IMR-90 (cell line): Measurements from ENCODE around the gene ZFTA. TPM values are rescaled to one million over a fixed set of nuclear protein-coding genes. Genes with fewer than 3 reads are reported as not detected.
A peak's percentile ranks its signal among the peaks of the same experiment; 100 is the strongest.

Source experiments
- ATAC-seq: fragments of 200-7000 bp; cut with Tn5 transposase; 2 replicates; pipeline ENCODE4 v1.9.1; 2020; ENCODE audit warnings: low read depth, mild to moderate bottlenecking, moderate library complexity
- BruUV-seq: library from RNA; stranded (reverse); fragments of 400-500 nt; replicated peaks from 2 replicates; lab custom pipeline; 2021; lab: Mats Ljungman, UMichigan
- CTCF ChIA-PET: fragments of 300-600 bp; formaldehyde crosslinking; extraction: SDS; loops from one replicate; lab custom pipeline; 2021; ENCODE audit warnings: antibody characterized with exemption; lab: Yijun Ruan, JAX
- POLR2A ChIA-PET: fragments of 300-600 bp; sonication (Branson Sonifier 250); formaldehyde crosslinking; loops from one replicate; lab custom pipeline; 2022; ENCODE audit warnings: antibody characterized with exemption; ENCODE audit not compliant: unreplicated experiment; lab: Charles Lee
- DNase-seq: peaks from one replicate; pipeline ENCODE4 v3.0.0; 2013
- H2AFZ ChIP-seq: replicated peaks from 2 replicates; pipeline ENCODE3; 2013; ENCODE audit warnings: low read length, mild to moderate bottlenecking; ENCODE audit not compliant: poor library complexity
- H2AK5ac ChIP-seq: 2 replicates; pipeline ENCODE4 v1.6.1; 2013; ENCODE audit warnings: low read depth, low read length, inconsistent platforms
- H2AK9ac ChIP-seq: replicated peaks from 2 replicates; pipeline ENCODE3; 2013; ENCODE audit warnings: mild to moderate bottlenecking, low read depth, low read length, moderate library complexity; ENCODE audit not compliant: poor library complexity
- H2BK120ac ChIP-seq: 2 replicates; pipeline ENCODE4 v1.6.1; 2013; ENCODE audit warnings: low read depth, low read length, inconsistent platforms
- H2BK15ac ChIP-seq: 3 replicates; pipeline ENCODE4 v1.6.1; 2013; ENCODE audit warnings: low read depth, low read length, inconsistent platforms
- H2BK20ac ChIP-seq: 2 replicates; pipeline ENCODE4 v1.6.1; 2013; ENCODE audit warnings: low read depth, mild to moderate bottlenecking, inconsistent platforms, low read length, moderate library complexity
- H2BK5ac ChIP-seq: 2 replicates; pipeline ENCODE4 v1.6.1; 2013; ENCODE audit warnings: mild to moderate bottlenecking, low read depth, low read length, inconsistent platforms; ENCODE audit not compliant: poor library complexity, severe bottlenecking
- H3K14ac ChIP-seq: replicated peaks from 2 replicates; pipeline ENCODE4 v1.6.1; 2013; ENCODE audit warnings: low read depth, low read length, inconsistent platforms
- H3K18ac ChIP-seq: 2 replicates; pipeline ENCODE4 v1.6.1; 2013; ENCODE audit warnings: low read depth, low read length, control low read depth
- H3K23ac ChIP-seq: 2 replicates; pipeline ENCODE4 v1.6.1; 2013; ENCODE audit warnings: low read depth, low read length, inconsistent platforms
- H3K27ac ChIP-seq: 2 replicates; pipeline ENCODE4 v1.5.1; 2013; ENCODE audit warnings: mild to moderate bottlenecking, control low read depth, low read length; ENCODE audit not compliant: insufficient read depth
- H3K27me3 ChIP-seq: 2 replicates; pipeline ENCODE4 v1.6.1; 2013; ENCODE audit warnings: low read length; ENCODE audit not compliant: control insufficient read depth, insufficient read depth
- H3K36me3 ChIP-seq: 2 replicates; pipeline ENCODE4 v1.6.1; 2013; ENCODE audit warnings: low read length, mixed read lengths; ENCODE audit not compliant: control insufficient read depth, insufficient read depth
- H3K4ac ChIP-seq: 2 replicates; pipeline ENCODE4 v1.6.1; 2013; ENCODE audit warnings: low read depth, low read length, inconsistent platforms
- H3K4me1 ChIP-seq: 2 replicates; pipeline ENCODE4 v1.6.1; 2013; ENCODE audit warnings: low read length, mixed read lengths; ENCODE audit not compliant: control insufficient read depth, insufficient read depth
- H3K4me2 ChIP-seq: 2 replicates; pipeline ENCODE4 v1.6.1; 2013; ENCODE audit warnings: low read depth, mild to moderate bottlenecking, control low read depth, low read length, moderate library complexity
- H3K4me3 ChIP-seq: 2 replicates; pipeline ENCODE4 v1.5.1; 2013; ENCODE audit warnings: low read depth, mild to moderate bottlenecking, control low read depth, low read length, moderate library complexity; ENCODE audit not compliant: insufficient read depth
- H3K56ac ChIP-seq: 2 replicates; pipeline ENCODE4 v1.6.1; 2013; ENCODE audit warnings: low read length, inconsistent platforms; ENCODE audit not compliant: insufficient read depth; ENCODE audit errors: extremely low read depth
- H3K79me1 ChIP-seq, 2 experiments: 2 replicates each; pipeline ENCODE4 v1.6.1; 2013; ENCODE audit warnings: low read length in 2 of 2, inconsistent platforms in 1 of 2, low read depth in 1 of 2
- H3K9ac ChIP-seq: 2 replicates; pipeline ENCODE4 v1.6.1; 2013; ENCODE audit warnings: low read depth, low read length, control low read depth
- H3K9me1 ChIP-seq: 2 replicates; pipeline ENCODE4 v1.6.1; 2013; ENCODE audit warnings: low read length, inconsistent platforms; ENCODE audit not compliant: insufficient read depth
- H3K9me3 ChIP-seq: 2 replicates; pipeline ENCODE4 v1.6.1; 2013; ENCODE audit warnings: low read length; ENCODE audit not compliant: control insufficient read depth, insufficient read depth
- H4K20me1 ChIP-seq: 2 replicates; pipeline ENCODE4 v1.6.1; 2013; ENCODE audit warnings: low read length, inconsistent platforms; ENCODE audit not compliant: insufficient read depth
- H4K5ac ChIP-seq: 2 replicates; pipeline ENCODE4 v1.6.1; 2013; ENCODE audit warnings: mild to moderate bottlenecking, low read depth, low read length, control low read depth
- H4K8ac ChIP-seq, 2 experiments: 2 replicates each; pipeline ENCODE4 v1.6.1; 2013; ENCODE audit warnings: low read depth in 2 of 2, low read length in 2 of 2, control low read depth in 1 of 2, inconsistent platforms in 1 of 2
- H4K91ac ChIP-seq: 2 replicates; pipeline ENCODE4 v1.6.1; 2013; ENCODE audit warnings: low read depth, low read length, inconsistent platforms; ENCODE audit not compliant: insufficient read depth
- BHLHE40 ChIP-seq: fragments of 150-350 bp; IDR thresholded peaks from 2 replicates; pipeline ENCODE4 v1.6.1; 2016; ENCODE audit warnings: mild to moderate bottlenecking, low read depth, low read length
- CEBPB ChIP-seq: IDR thresholded peaks from 2 replicates; pipeline ENCODE4 v1.6.1; 2012; ENCODE audit warnings: low read depth, low read length, improper control_type of control experiment
- CHD1 ChIP-seq: IDR thresholded peaks from 2 replicates; pipeline ENCODE4 v1.6.1; 2012; ENCODE audit warnings: low read depth, low read length, improper control_type of control experiment
- FOS ChIP-seq: fragments of 150-350 bp; IDR thresholded peaks from 2 replicates; pipeline ENCODE4 v1.6.1; 2016; ENCODE audit warnings: low read depth, low read length
- MAFK ChIP-seq: IDR thresholded peaks from 2 replicates; pipeline ENCODE4 v1.6.1; 2012; ENCODE audit warnings: low read depth, low read length, improper control_type of control experiment
- MAZ ChIP-seq: IDR thresholded peaks from 2 replicates; pipeline ENCODE4 v1.6.1; 2012; ENCODE audit warnings: low read depth, mild to moderate bottlenecking, low read length, improper control_type of control experiment, moderate library complexity, borderline replicate concordance
- MXI1 ChIP-seq: IDR thresholded peaks from 2 replicates; pipeline ENCODE4 v1.6.1; 2012; ENCODE audit warnings: low read depth, mild to moderate bottlenecking, low read length, moderate library complexity, borderline replicate concordance
- NFE2L2 ChIP-seq: fragments of 150-350 bp; IDR thresholded peaks from 2 replicates; pipeline ENCODE4 v1.6.1; 2016; ENCODE audit warnings: low read depth, mild to moderate bottlenecking, low read length
- POLR2A ChIP-seq: IDR thresholded peaks from 2 replicates; pipeline ENCODE4 v1.6.1; 2012; ENCODE audit warnings: mild to moderate bottlenecking, low read depth, low read length
- RAD21 ChIP-seq: IDR thresholded peaks from 2 replicates; pipeline ENCODE4 v1.6.1; 2012; ENCODE audit warnings: low read length, improper control_type of control experiment
- RCOR1 ChIP-seq: IDR thresholded peaks from 2 replicates; pipeline ENCODE4 v1.6.1; 2012; ENCODE audit warnings: mild to moderate bottlenecking, low read length, improper control_type of control experiment; ENCODE audit not compliant: insufficient replicate concordance
- RFX5 ChIP-seq: IDR thresholded peaks from 2 replicates; pipeline ENCODE4 v1.8.0; 2012; ENCODE audit warnings: low read depth, mild to moderate bottlenecking, low read length, moderate library complexity
- SMC3 ChIP-seq: fragments of 150-350 bp; IDR thresholded peaks from 2 replicates; pipeline ENCODE4 v1.6.1; 2016; ENCODE audit warnings: low read depth, mild to moderate bottlenecking, antibody characterized with exemption, low read length, moderate library complexity
- WGBS, 2 experiments: methylation state at CpG; one replicate each; pipeline versions ENCODE4 v1.1.5 to v1.1.7; 2013; ENCODE audit warnings: missing lambda C conversion rate in 2 of 2; ENCODE audit not compliant: insufficient read length in 1 of 2; ENCODE audit errors: extremely low coverage in 2 of 2; 5-methylcytosine and 5-hydroxymethylcytosine counted together
- dilution Hi-C: fragments of 300-500 bp; cut with HindIII; formaldehyde crosslinking; loops from one replicate; pipeline ENCODE4 v1.14.3; 2018; ENCODE audit warnings: low sequenced_read_pairs; ENCODE audit not compliant: unreplicated experiment
- in situ Hi-C: fragments of 300-500 bp; cut with MboI; formaldehyde crosslinking; loops from 3 replicates; pipeline ENCODE4 v1.14.3; 2019; ENCODE audit warnings: low sequenced_read_pairs, inconsistent platforms, mixed read lengths
- intact Hi-C: fragments of 100-400 bp; cut with micrococcal nuclease; formaldehyde crosslinking; loops from 2 replicates; pipeline ENCODE4 v1.10.0; 2022
- polyA plus RNA-seq, 3 experiments: library from polyadenylated mRNA; depleted of rRNA; stranded (reverse); fragments of >200 nt; gene quantifications; 2 replicates each; pipeline ENCODE4 v1.2.3, GENCODE V29; 2012; ENCODE audit warnings: low replicate concordance in 1 of 3
- total RNA-seq: library from RNA; depleted of rRNA; stranded (reverse); fragments of >200 nt; gene quantifications from 2 replicates; pipeline ENCODE4 v1.2.3, GENCODE V29; 2012
- TF ChIP-seq, protein P1 (sequence below): fragments of 150-350 bp; IDR thresholded peaks from 2 replicates; pipeline ENCODE4 v1.6.1; 2016; ENCODE audit warnings: low read depth, mild to moderate bottlenecking, low read length, moderate library complexity, borderline replicate concordance
- TF ChIP-seq, protein P2 (sequence below): fragments of 150-350 bp; IDR thresholded peaks from 2 replicates; pipeline ENCODE4 v1.6.1; 2017; ENCODE audit warnings: mild to moderate bottlenecking, antibody characterized with exemption, low read length, low read depth
- TF ChIP-seq, protein P3 (sequence below): conservative IDR thresholded peaks from 2 replicates; pipeline ENCODE4 v1.5.1; 2012; ENCODE audit warnings: mild to moderate bottlenecking, low read depth, low read length, improper control_type of control experiment

Gene ZFTA
- total and polyA plus RNA-seq, 2 of the 4 experiments (the other 2 are of a cell fraction), result 5.4 to 8.1 TPM

DNA sequence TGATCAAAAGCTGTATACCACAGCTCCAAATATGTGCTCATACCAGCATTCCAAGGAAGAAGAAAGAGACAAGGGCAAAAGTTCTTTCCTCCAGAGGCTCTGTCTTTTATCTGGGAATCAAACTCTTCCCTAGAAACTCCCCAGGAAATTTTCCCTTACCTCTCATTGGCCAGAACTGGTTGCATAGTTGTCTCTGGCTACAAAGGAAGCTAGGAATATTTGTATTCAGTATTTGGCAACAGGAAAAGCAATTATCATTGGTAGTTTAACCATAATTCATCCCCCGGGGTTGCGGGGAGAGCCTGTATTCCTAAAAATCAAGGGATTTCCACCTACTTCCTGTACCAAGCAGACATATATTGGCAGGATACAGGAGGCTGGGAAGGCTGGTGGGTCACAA, 10.5 kb upstream of the ZFTA start:
- no peak overlapping the region for H2BK15ac ChIP-seq
- no peak overlapping the region for H3K4me2 ChIP-seq
- no peak overlapping the region for H3K18ac ChIP-seq
- dilution Hi-C loops, result no loop called here
- no peak for DNase-seq
- peak; percentile 77 for ATAC-seq
- no peak overlapping the region for H3K27ac ChIP-seq
- H2BK5ac ChIP-seq, result no peak overlapping the region
- H3K36me3 ChIP-seq, result no peaks in the 10 kb centered on the region
- H2AK9ac ChIP-seq, result no peak overlapping the region
- H3K9me3 ChIP-seq, result no peaks in the 10 kb centered on the region
- H2BK20ac ChIP-seq, result no peak overlapping the region
- intact Hi-C loops, result no loop called here
- POLR2A ChIA-PET, result interaction anchor here (0.6 kb wide), 1 partner anchor 165 kb away, joined by 8 read pairs; no protein-coding TSS in a partner anchor
- no peak overlapping the region for H4K91ac ChIP-seq
- TF ChIP-seq CEBPB (no peak), RCOR1 (no peak), POLR2A (no peak), MAFK (no peak), SMC3 (no peak), RAD21 (no peak), MAZ (no peak), FOS (no peak), MXI1 (no peak), NFE2L2 (no peak), CHD1 (no peak), RFX5 (no peak), BHLHE40 (no peak)
- TF ChIP-seq, protein P1, sequence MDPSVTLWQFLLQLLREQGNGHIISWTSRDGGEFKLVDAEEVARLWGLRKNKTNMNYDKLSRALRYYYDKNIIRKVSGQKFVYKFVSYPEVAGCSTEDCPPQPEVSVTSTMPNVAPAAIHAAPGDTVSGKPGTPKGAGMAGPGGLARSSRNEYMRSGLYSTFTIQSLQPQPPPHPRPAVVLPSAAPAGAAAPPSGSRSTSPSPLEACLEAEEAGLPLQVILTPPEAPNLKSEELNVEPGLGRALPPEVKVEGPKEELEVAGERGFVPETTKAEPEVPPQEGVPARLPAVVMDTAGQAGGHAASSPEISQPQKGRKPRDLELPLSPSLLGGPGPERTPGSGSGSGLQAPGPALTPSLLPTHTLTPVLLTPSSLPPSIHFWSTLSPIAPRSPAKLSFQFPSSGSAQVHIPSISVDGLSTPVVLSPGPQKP, result no peak
- TF ChIP-seq, protein P2, sequence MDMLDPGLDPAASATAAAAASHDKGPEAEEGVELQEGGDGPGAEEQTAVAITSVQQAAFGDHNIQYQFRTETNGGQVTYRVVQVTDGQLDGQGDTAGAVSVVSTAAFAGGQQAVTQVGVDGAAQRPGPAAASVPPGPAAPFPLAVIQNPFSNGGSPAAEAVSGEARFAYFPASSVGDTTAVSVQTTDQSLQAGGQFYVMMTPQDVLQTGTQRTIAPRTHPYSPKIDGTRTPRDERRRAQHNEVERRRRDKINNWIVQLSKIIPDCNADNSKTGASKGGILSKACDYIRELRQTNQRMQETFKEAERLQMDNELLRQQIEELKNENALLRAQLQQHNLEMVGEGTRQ, result no peak
- TF ChIP-seq, protein P3, sequence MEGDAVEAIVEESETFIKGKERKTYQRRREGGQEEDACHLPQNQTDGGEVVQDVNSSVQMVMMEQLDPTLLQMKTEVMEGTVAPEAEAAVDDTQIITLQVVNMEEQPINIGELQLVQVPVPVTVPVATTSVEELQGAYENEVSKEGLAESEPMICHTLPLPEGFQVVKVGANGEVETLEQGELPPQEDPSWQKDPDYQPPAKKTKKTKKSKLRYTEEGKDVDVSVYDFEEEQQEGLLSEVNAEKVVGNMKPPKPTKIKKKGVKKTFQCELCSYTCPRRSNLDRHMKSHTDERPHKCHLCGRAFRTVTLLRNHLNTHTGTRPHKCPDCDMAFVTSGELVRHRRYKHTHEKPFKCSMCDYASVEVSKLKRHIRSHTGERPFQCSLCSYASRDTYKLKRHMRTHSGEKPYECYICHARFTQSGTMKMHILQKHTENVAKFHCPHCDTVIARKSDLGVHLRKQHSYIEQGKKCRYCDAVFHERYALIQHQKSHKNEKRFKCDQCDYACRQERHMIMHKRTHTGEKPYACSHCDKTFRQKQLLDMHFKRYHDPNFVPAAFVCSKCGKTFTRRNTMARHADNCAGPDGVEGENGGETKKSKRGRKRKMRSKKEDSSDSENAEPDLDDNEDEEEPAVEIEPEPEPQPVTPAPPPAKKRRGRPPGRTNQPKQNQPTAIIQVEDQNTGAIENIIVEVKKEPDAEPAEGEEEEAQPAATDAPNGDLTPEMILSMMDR, result no peak
- H3K23ac ChIP-seq, result no peak overlapping the region
- in situ Hi-C loops, result no loop called here
- H3K9ac ChIP-seq, result no peak overlapping the region
- H3K4ac ChIP-seq, result no peak overlapping the region
- H2AK5ac ChIP-seq, result no peak overlapping the region
- no peak overlapping the region for H3K56ac ChIP-seq
- no TSS peak for BruUV-seq
- H2AFZ ChIP-seq, result no peak overlapping the region
- H3K79me1 ChIP-seq, result no peaks in the 10 kb centered on the region
- no peaks in the 10 kb centered on the region for H4K20me1 ChIP-seq
- H3K4me1 ChIP-seq, result peaks cover 2% of the 10 kb centered on the region; the same call in 1 of the 2 replicates
- H3K27me3 ChIP-seq, result no peaks in the 10 kb centered on the region; the same call in 1 of the 2 replicates
- H2BK120ac ChIP-seq, result no peak overlapping the region
- no peak overlapping the region for H3K4me3 ChIP-seq
- H4K5ac ChIP-seq, result no peak overlapping the region
- CTCF ChIA-PET, result no interaction called here
- H3K9me1 ChIP-seq, result no peaks in the 10 kb centered on the region
- H3K14ac ChIP-seq, result no peak overlapping the region
- WGBS, 2 experiments, result no CpG with 5 or more reads among the region's 2 CpGs
- H4K8ac ChIP-seq, result no peak overlapping the region
